DOHH2 (cell line): ENCODE data around the gene RPL10.

ENCODE experiments used
- H3F3A ChIP-seq: fragments of 200-600 bp; sonication (generic), shearing (Covaris generic); 2 replicates; pipeline ENCODE4 v1.6.0; 2016; ENCODE audit warnings: antibody characterized with exemption, mild to moderate bottlenecking; ENCODE audit not compliant: control insufficient read depth, insufficient read depth
- H3K27ac ChIP-seq: fragments of 200-600 bp; sonication (generic); 2 replicates; pipeline ENCODE4 v1.5.1; 2014; ENCODE audit warnings: low read depth, mild to moderate bottlenecking, low read length, moderate library complexity
- H3K27me3 ChIP-seq: fragments of 200-600 bp; sonication (generic); 2 replicates; pipeline ENCODE4 v1.6.1; 2014; ENCODE audit warnings: mild to moderate bottlenecking, low read length, mixed read lengths; ENCODE audit not compliant: control insufficient read depth
- H3K36me3 ChIP-seq: fragments of 200-600 bp; sonication (generic); 2 replicates; pipeline ENCODE4 v1.6.1; 2014; ENCODE audit warnings: mild to moderate bottlenecking, low read length, moderate library complexity, mixed read lengths; ENCODE audit not compliant: control insufficient read depth
- H3K4me1 ChIP-seq: fragments of 200-600 bp; sonication (generic); 2 replicates; pipeline ENCODE4 v1.6.1; 2014; ENCODE audit warnings: mild to moderate bottlenecking, low read length, mixed read lengths; ENCODE audit not compliant: control insufficient read depth
- H3K4me2 ChIP-seq: fragments of 200-600 bp; sonication (generic); 2 replicates; pipeline ENCODE4 v1.6.0; 2014; ENCODE audit warnings: mild to moderate bottlenecking, low read length, moderate library complexity
- H3K4me3 ChIP-seq: fragments of 200-600 bp; sonication (generic); 2 replicates; pipeline ENCODE4 v1.5.1; 2014; ENCODE audit warnings: mild to moderate bottlenecking, low read length, mixed read lengths
- H3K79me2 ChIP-seq: fragments of 200-600 bp; sonication (generic); 2 replicates; pipeline ENCODE4 v1.6.1; 2014; ENCODE audit warnings: mild to moderate bottlenecking, low read length, mixed read lengths; ENCODE audit not compliant: control insufficient read depth
- H3K9me2 ChIP-seq: fragments of 200-600 bp; sonication (generic); replicated peaks from 2 replicates; pipeline ENCODE4 v1.6.1; 2014; ENCODE audit warnings: mild to moderate bottlenecking, low read length, mixed read lengths; ENCODE audit not compliant: control insufficient read depth
- H3K9me3 ChIP-seq: fragments of 200-600 bp; sonication (generic); 2 replicates; pipeline ENCODE4 v1.6.1; 2014; ENCODE audit warnings: antibody characterized with exemption, low read length, mixed read lengths; ENCODE audit not compliant: control insufficient read depth, insufficient read depth
- H4K20me1 ChIP-seq: fragments of 200-600 bp; sonication (generic); 2 replicates; pipeline ENCODE4 v1.6.0; 2014; ENCODE audit warnings: low read depth, mild to moderate bottlenecking, antibody characterized with exemption, low read length, moderate library complexity; ENCODE audit not compliant: control insufficient read depth, insufficient read depth
- CTCF ChIP-seq: fragments of 200-600 bp; sonication (generic); IDR thresholded peaks from one replicate; pipeline ENCODE4 v1.5.1; 2014; ENCODE audit warnings: antibody characterized with exemption, mild to moderate bottlenecking, low read depth, low read length; ENCODE audit not compliant: poor library complexity, severe bottlenecking
- EZH2phosphoT487 ChIP-seq: fragments of 200-600 bp; sonication (generic); IDR thresholded peaks from 2 replicates; pipeline ENCODE4 v1.6.1; 2017; ENCODE audit warnings: borderline replicate concordance, mild to moderate bottlenecking, antibody characterized with exemption, low read length, moderate library complexity, mixed read lengths

Gene RPL10

GRCh38 chrX:154439841-154440240, 41.7 kb downstream of the RPL10 start:
- Histone ChIP-seq H3K79me2 (peaks cover 23% of the 10 kb centered on the region), H4K20me1 (no peaks in the 10 kb centered on the region), H3K9me2 (no peaks in the 10 kb centered on the region), H3K9me3 (no peaks in the 10 kb centered on the region), H3K27me3 (no peaks in the 10 kb centered on the region), H3K27ac (no peak overlapping the region), H3K4me1 (peaks cover 22% of the 10 kb centered on the region), H3K4me2 (no peak overlapping the region), H3K4me3 (no peak overlapping the region), H3F3A (peaks cover 2% of the 10 kb centered on the region; the same call in 1 of the 2 replicates), H3K36me3 (peaks cover 14% of the 10 kb centered on the region)
- TF ChIP-seq CTCF, result no peak
- no peak for TF ChIP-seq EZH2phosphoT487

DNA sequence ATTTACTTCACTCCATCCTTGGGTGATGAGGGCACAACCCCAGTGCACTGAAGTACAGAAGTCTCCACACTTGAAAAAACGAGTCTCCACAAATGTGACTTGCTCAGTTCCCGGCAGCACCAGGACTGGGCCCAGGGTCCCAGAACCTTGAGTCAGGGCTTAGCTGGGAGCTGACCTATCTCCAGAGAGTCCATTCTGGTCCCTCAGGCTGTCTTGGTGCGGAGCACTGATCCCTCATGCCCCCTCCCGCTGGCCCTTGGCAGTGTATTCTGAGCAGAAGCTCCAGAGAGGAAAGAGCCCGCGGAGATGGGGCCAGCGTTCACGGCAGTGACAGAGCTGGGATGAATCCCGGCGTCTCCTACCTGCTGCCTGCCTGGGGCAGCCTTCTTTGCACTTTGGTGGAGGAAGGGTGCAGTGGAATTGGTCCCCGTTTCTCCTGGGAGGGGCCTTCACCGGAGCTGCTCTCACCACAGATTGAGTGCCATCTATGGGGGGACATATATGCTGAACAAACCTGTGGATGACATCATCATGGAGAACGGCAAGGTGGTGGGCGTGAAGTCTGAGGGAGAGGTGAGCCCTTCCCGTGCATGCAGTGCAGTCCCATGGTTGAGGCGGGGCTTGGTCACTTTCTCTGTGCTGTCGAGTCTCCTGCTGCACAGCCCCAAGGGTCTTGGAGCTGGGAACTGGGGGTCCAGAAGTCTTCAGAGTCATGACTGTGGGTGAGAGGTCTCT, 42.6 kb downstream of the RPL10 start:
- Histone ChIP-seq H3K36me3 (peaks cover 14% of the 10 kb centered on the region), H3K79me2 (peaks cover 23% of the 10 kb centered on the region), H3K27ac (no peak overlapping the region), H3K9me2 (no peaks in the 10 kb centered on the region), H3K4me2 (no peak overlapping the region), H3K9me3 (no peaks in the 10 kb centered on the region), H4K20me1 (no peaks in the 10 kb centered on the region), H3K4me3 (no peak overlapping the region), H3F3A (peaks cover 2% of the 10 kb centered on the region; the same call in 1 of the 2 replicates), H3K27me3 (no peaks in the 10 kb centered on the region), H3K4me1 (peaks cover 26% of the 10 kb centered on the region)
- no peak for TF ChIP-seq EZH2phosphoT487
- TF ChIP-seq CTCF, result no peak

- Histone ChIP-seq H3K9me3 (no peaks in the 10 kb centered on the region), H3K79me2 (peaks cover 23% of the 10 kb centered on the region), H3K4me1 (peaks cover 22% of the 10 kb centered on the region), H3K27me3 (no peaks in the 10 kb centered on the region), H3K36me3 (peaks cover 14% of the 10 kb centered on the region), H3F3A (peaks cover 2% of the 10 kb centered on the region; the same call in 1 of the 2 replicates), H3K27ac (no peak overlapping the region), H3K9me2 (no peaks in the 10 kb centered on the region), H3K4me2 (no peak overlapping the region), H3K4me3 (no peak overlapping the region), H4K20me1 (no peaks in the 10 kb centered on the region)
- TF ChIP-seq CTCF (no peak), EZH2phosphoT487 (no peak)
Observed at GRCh38 chrX:154441564-154441963, 43.4 kb downstream of the RPL10 start.
